Endothelial cell of umbilical vein (primary cell): ENCODE data around the gene INPP5A.

ENCODE experiments used
- CTCF ChIP-seq, 2 donors: IDR thresholded peaks; 1 replicate in 1 of 2; 2 replicates in 1 of 2; pipeline ENCODE4 v1.5.1; 2011; ENCODE audit warnings: low read length in 2 of 2, mild to moderate bottlenecking in 2 of 2, moderate library complexity in 2 of 2, control low read depth in 1 of 2, inconsistent platforms in 1 of 2, low read depth in 1 of 2; ENCODE audit not compliant: insufficient read depth in 1 of 2; ENCODE audit errors: extremely low read depth in 1 of 2
- EZH2 ChIP-seq: IDR thresholded peaks from 2 replicates; pipeline ENCODE4 v1.6.1; 2012; ENCODE audit warnings: borderline replicate concordance, low read depth, mild to moderate bottlenecking, moderate library complexity, low read length, inconsistent platforms; ENCODE audit not compliant: severe bottlenecking
- MAX ChIP-seq: IDR thresholded peaks from 2 replicates; pipeline ENCODE4 v1.6.1; 2011; ENCODE audit not compliant: insufficient read depth, insufficient read length
- MYC ChIP-seq: IDR thresholded peaks from one replicate; pipeline ENCODE4 v1.6.1; 2011; ENCODE audit warnings: mild to moderate bottlenecking, low read depth, low read length
- POLR2A ChIP-seq: IDR thresholded peaks from 2 replicates; pipeline ENCODE4 v1.6.1; 2012; ENCODE audit warnings: low read depth, mild to moderate bottlenecking, control low read depth, low read length
- POLR2AphosphoS5 ChIP-seq: IDR thresholded peaks from 2 replicates; pipeline ENCODE4 v1.6.1; 2012; ENCODE audit warnings: low read depth, mild to moderate bottlenecking, control low read depth, low read length, moderate library complexity; ENCODE audit not compliant: insufficient read depth

GRCh38 chr10:132604686-132605085 is 67.1 kb downstream of the INPP5A start:
- TF ChIP-seq CTCF (IDR thresholded peaks at IDR 0.05; ENCODE audit: extremely low read depth in 1 of 2, insufficient read depth in 1 of 2, low read depth in 1 of 2, low read length in 2 of 2) (no peak), EZH2 (no peak), POLR2A (no peak), POLR2AphosphoS5 (no peak), MYC (no peak), MAX (no peak)
